BE2C (cell line): Measurements from ENCODE around the gene TMEM39B.
"Not testable (repeated sequence)": the region's sequence is repeated elsewhere in the genome, so short reads cannot be mapped to it uniquely, and the experiment has no call there.

Source experiments
- DNase-seq: peaks from one replicate; pipeline ENCODE4 v3.0.0-alpha.2; 2020
- H3K27me3 ChIP-seq: fragments of 250-450 bp; sonication (Bioruptor Pico); 2 replicates; pipeline ENCODE4 v1.5.1; 2020; ENCODE audit warnings: mild to moderate bottlenecking
- H3K36me3 ChIP-seq: fragments of 250-450 bp; sonication (Bioruptor Pico); 2 replicates; pipeline ENCODE4 v1.5.1; 2020; ENCODE audit warnings: mild to moderate bottlenecking
- H3K4me1 ChIP-seq: fragments of 250-450 bp; sonication (Bioruptor Pico); 2 replicates; pipeline ENCODE4 v1.5.1; 2020
- H3K4me3 ChIP-seq: 2 replicates; pipeline ENCODE4 v1.5.1; 2011; ENCODE audit warnings: low read depth, low read length
- H3K9me3 ChIP-seq: fragments of 250-450 bp; sonication (Bioruptor Pico); 2 replicates; pipeline ENCODE4 v1.5.1; 2020
- CTCF ChIP-seq: IDR thresholded peaks from 2 replicates; pipeline ENCODE4 v1.5.1; 2012; ENCODE audit warnings: mild to moderate bottlenecking, low read depth, low read length

The TMEM39B gene

DNA sequence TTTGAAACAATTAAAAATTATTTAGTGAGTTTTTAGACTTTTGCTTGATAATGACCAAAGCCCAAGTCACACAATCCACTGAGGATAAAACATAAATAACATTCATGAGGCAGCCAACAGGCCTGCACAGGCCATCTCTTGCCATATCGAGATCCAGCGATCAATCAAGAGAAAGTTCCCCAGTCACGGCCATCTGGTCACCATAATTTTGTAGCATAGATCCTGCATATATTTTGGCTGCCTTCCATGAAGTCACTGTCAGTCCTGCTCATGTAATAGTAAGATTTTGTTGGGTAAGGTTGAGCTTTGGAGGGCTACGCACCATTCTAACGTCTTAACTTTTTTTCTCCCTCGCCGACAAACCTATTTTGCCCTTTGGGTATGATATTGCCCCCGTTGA is 52.6 kb downstream of the TMEM39B start:
- peak; percentile 38 for DNase-seq
- H3K36me3 ChIP-seq = no peaks in the 10 kb centered on the region
- no peaks in the 10 kb centered on the region for H3K27me3 ChIP-seq
- no peaks in the 10 kb centered on the region for H3K9me3 ChIP-seq
- H3K4me3 ChIP-seq = no peak overlapping the region
- no peaks in the 10 kb centered on the region for H3K4me1 ChIP-seq
- no peak for TF ChIP-seq CTCF

- Histone ChIP-seq H3K36me3 (no peaks in the 10 kb centered on the region), H3K4me1 (no peaks in the 10 kb centered on the region), H3K27me3 (no peaks in the 10 kb centered on the region), H3K4me3 (no peak overlapping the region), H3K9me3 (no peaks in the 10 kb centered on the region)
- DNase-seq = no peak
- TF ChIP-seq CTCF = no peak
Observed at GRCh38 chr1:32126770-32127169, 54.0 kb downstream of the TMEM39B start.

DNA sequence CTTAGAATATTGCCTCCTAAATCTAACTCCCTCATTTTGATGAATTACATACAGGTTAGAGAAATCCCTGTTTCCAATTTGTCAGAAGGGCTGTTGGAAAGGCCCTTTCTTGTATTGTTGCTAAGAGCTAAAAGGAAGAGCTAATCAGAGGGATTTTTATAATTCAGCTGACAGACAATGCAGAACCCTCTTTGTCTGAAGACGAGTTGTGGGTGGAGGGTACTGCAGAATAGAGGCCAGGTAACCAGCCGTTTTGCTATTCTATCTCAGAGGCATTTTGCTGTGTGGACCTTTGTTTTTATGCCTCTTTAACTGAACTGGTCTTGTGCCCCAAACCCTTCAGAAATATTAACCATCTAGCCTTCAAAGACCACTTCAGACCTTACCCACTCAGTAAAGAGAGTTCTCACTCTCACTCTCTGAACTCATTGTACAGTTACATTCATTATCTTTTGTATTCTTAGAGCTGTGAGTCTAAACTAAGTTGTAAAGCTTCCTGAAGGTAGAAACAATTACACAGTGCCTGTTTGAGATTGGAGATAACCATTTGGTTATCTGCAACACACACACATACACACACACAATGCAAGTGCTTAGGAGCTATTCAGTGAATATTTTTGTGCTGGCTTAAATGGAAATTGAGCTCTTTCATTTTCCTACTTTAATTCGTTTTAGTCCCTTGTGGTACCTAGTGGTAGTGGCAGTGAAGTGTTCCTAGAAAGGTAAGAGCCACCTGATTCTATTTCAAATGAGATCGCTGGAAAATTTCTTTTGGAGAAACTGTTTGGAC is 54.9 kb downstream of the TMEM39B start:
- TF ChIP-seq CTCF = no peak
- no peak for DNase-seq
- Histone ChIP-seq H3K36me3 (no peaks in the 10 kb centered on the region), H3K27me3 (no peaks in the 10 kb centered on the region), H3K4me3 (no peak overlapping the region), H3K4me1 (no peaks in the 10 kb centered on the region), H3K9me3 (no peaks in the 10 kb centered on the region)

DNA sequence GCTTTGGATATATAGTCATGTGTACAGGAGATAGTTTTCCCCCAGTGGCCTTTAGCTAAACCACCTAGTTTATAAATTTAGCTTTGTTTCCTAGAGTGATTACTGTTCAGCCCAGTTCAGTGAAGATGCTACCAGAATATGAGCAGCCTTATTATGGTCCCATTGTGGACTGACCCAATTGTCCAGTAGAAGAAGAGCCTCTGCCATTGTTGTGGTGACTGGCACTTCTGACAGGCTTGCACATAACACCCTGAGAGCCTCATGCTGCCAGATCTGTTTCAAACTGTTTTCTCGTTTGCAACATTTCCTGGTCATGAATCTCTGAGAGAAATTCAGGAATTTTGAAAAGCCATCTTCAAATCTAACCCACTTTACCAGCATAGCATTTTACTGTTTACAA is 55.7 kb downstream of the TMEM39B start:
- H3K27me3 ChIP-seq = no peaks in the 10 kb centered on the region
- H3K4me1 ChIP-seq = no peaks in the 10 kb centered on the region
- no peaks in the 10 kb centered on the region for H3K36me3 ChIP-seq
- no peak for DNase-seq
- H3K4me3 ChIP-seq = no peak overlapping the region
- no peak for TF ChIP-seq CTCF
- no peaks in the 10 kb centered on the region for H3K9me3 ChIP-seq

GRCh38 chr1:32128964-32129363 is 56.2 kb downstream of the TMEM39B start:
- no peaks in the 10 kb centered on the region for H3K27me3 ChIP-seq
- no peaks in the 10 kb centered on the region for H3K9me3 ChIP-seq
- H3K4me3 ChIP-seq = no peak overlapping the region
- DNase-seq = no peak
- no peak for TF ChIP-seq CTCF
- H3K36me3 ChIP-seq = no peaks in the 10 kb centered on the region
- no peaks in the 10 kb centered on the region for H3K4me1 ChIP-seq

- DNase-seq, H3K27me3 ChIP-seq, H3K9me3 ChIP-seq, H3K36me3 ChIP-seq, H3K4me1 ChIP-seq, H3K4me3 ChIP-seq: not testable (repeated sequence)
Observed at GRCh38 chr1:32133950-32134280, 61.2 kb downstream of the TMEM39B start.
